Activated CD4-positive, alpha-beta memory T cell treated with anti-CD3 and anti-CD28 coated beads for 36 hours (primary cell): Measurements from ENCODE around the gene MUC20. TPM values are rescaled to one million over a fixed set of nuclear protein-coding genes. Genes with fewer than 3 reads are reported as not detected.
"Not testable (repeated sequence)": the region's sequence is repeated elsewhere in the genome, so short reads cannot be mapped to it uniquely, and the experiment has no call there.

ENCODE experiments used
- CTCF ChIA-PET: fragments of 350-600 bp; sonication (Branson Sonifier 250); formaldehyde crosslinking; loops from one replicate; lab custom pipeline; 2021; ENCODE audit warnings: antibody characterized with exemption, inconsistent platforms; lab: Charles Lee
- POLR2A ChIA-PET: fragments of 350-600 bp; sonication (Branson Sonifier 250); formaldehyde crosslinking; loops from one replicate; lab custom pipeline; 2021; ENCODE audit warnings: antibody characterized with exemption; lab: Charles Lee
- DNase-seq: peaks from one replicate; pipeline ENCODE4 v3.0.0-alpha.2; 2020
- H3K27ac Mint-ChIP-seq: one replicate; pipeline ENCODE4 v1.8.0; 2021; ENCODE audit warnings: mixed read lengths
- H3K27me3 Mint-ChIP-seq: one replicate; pipeline ENCODE4 v1.8.0; 2021; ENCODE audit warnings: mixed read lengths
- H3K36me3 Mint-ChIP-seq: one replicate; pipeline ENCODE4 v1.8.0; 2021; ENCODE audit warnings: mixed read lengths
- H3K4me1 Mint-ChIP-seq: one replicate; pipeline ENCODE4 v1.8.0; 2021; ENCODE audit warnings: low read depth, mixed read lengths
- H3K4me3 Mint-ChIP-seq: one replicate; pipeline ENCODE4 v1.8.0; 2021; ENCODE audit warnings: mild to moderate bottlenecking, mixed read lengths
- H3K9me3 Mint-ChIP-seq: one replicate; pipeline ENCODE4 v1.8.0; 2021; ENCODE audit warnings: mixed read lengths
- intact Hi-C: fragments of 100-400 bp; cut with micrococcal nuclease; formaldehyde crosslinking; loops from one replicate; pipeline ENCODE4 v1.15.1; 2023
- total RNA-seq, 2 experiments: library from RNA; stranded (reverse); gene quantifications; one replicate each; pipeline ENCODE4 v1.2.3, GENCODE V29; 2021

The MUC20 gene
- total RNA-seq, 2 experiments from 2014 or later, result 0.73 to 0.78 TPM

- CTCF ChIA-PET, result no interaction called here
- no peak for DNase-seq
- no peak overlapping the region for H3K4me3 Mint-ChIP-seq
- no peaks in the 10 kb centered on the region for H3K4me1 Mint-ChIP-seq
- H3K27ac Mint-ChIP-seq, result no peak overlapping the region
- intact Hi-C loops, result no loop called here
- POLR2A ChIA-PET, result no interaction called here
- no peaks in the 10 kb centered on the region for H3K9me3 Mint-ChIP-seq
- H3K36me3 Mint-ChIP-seq, result peaks cover 4% of the 10 kb centered on the region
- no peaks in the 10 kb centered on the region for H3K27me3 Mint-ChIP-seq
Observed at GRCh38 chr3:195731356-195731905, 10.7 kb downstream of the MUC20 start.

DNA sequence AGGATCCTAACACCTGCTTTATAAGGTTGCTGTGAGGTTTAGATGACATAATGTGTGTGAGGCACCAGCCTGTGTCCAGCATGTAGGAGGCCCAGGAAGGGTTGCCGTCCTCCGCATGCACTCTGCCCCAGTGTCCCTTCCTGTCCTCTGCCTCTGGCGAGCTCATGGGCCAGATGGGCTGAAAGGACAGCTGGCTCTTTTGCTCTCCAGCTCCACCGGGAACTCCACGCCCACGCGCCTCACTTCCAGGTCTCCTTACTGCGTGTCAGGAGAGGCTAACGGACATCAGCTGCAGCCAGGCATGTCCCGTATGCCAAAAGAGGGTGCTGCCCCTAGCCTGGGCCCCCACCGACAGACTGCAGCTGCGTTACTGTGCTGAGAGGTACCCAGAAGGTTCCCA lies 12.2 kb downstream of the MUC20 start:
- H3K4me3 Mint-ChIP-seq, result no peak overlapping the region
- POLR2A ChIA-PET, result no interaction called here
- H3K27me3 Mint-ChIP-seq, result no peaks in the 10 kb centered on the region
- CTCF ChIA-PET, result no interaction called here
- no peak overlapping the region for H3K27ac Mint-ChIP-seq
- H3K9me3 Mint-ChIP-seq, result no peaks in the 10 kb centered on the region
- intact Hi-C loops, result no loop called here
- no peaks in the 10 kb centered on the region for H3K4me1 Mint-ChIP-seq
- H3K36me3 Mint-ChIP-seq, result peaks cover 4% of the 10 kb centered on the region
- no peak for DNase-seq

DNA sequence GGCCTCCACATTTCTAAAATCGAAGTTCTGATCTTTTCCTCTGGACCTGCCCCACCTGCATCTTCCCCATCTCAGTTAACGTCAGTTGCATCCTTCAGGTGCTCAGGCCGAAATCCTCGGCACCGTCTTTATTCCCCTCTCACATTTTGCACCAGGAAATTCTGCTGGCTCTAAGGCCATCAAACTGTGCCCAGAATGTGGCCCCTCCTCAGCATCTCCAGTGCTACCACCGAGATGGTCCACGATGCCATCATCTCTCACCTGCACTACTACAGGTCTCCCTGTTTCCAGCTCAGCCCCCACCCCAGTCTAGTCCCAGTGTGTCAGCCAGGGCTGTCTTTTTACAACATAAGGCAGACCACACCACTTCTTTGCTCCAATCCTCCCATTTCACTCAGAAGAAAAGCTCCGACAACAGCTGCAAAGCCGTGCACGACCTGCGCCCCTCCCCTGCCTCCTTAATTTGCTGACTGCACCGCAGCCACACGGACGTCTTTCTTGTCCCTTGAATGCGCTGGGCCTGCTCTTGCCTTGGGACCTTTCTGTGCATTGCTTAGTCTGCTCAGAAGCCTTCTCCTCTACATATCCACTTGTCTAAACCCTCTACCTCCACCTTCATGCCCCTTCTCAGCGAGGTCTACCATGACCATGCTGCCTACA lies 14.4 kb downstream of the MUC20 start:
- CTCF ChIA-PET, result interaction anchor here (1.7 kb wide), 1 partner anchor 115 kb away, joined by 4 read pairs; no protein-coding TSS in a partner anchor
- DNase-seq, result no peak
- POLR2A ChIA-PET, result no interaction called here
- Mint-ChIP-seq H3K27me3 (no peaks in the 10 kb centered on the region), H3K9me3 (no peaks in the 10 kb centered on the region), H3K36me3 (peaks cover 4% of the 10 kb centered on the region), H3K4me1 (no peaks in the 10 kb centered on the region), H3K27ac (no peak overlapping the region), H3K4me3 (no peak overlapping the region)
- intact Hi-C loops, result no loop called here

- Mint-ChIP-seq H3K4me3 (no peak overlapping the region), H3K9me3 (no peaks in the 10 kb centered on the region), H3K36me3 (peaks cover 3% of the 10 kb centered on the region), H3K4me1 (no peaks in the 10 kb centered on the region), H3K27ac (no peak overlapping the region), H3K27me3 (no peaks in the 10 kb centered on the region)
- intact Hi-C loops, result no loop called here
- ChIA-PET POLR2A (no interaction called here), CTCF (no interaction called here)
- no peak for DNase-seq
Observed at GRCh38 chr3:195736866-195737490, 16.2 kb downstream of the MUC20 start.

DNA sequence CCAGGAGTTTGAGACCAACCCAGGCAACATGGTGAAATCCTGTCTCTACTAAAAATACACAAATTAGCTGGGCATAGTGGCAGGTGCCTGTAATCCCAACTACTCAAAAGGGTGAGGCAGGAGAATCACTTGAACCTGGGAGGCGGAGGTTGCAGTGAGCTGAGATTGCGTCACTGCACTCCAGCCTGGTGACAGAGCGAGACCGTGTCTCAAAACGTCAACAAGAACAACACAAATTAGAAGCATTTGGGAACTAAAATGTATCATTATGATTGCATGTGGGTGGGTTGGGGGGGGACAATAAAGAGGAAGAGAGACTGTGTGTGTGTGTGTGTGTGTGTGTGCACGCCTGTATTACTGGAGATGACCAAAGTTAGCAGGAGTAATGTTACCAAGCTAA lies 17.0 kb downstream of the MUC20 start:
- H3K27ac Mint-ChIP-seq, H3K4me1 Mint-ChIP-seq, H3K27me3 Mint-ChIP-seq, H3K4me3 Mint-ChIP-seq, DNase-seq, H3K9me3 Mint-ChIP-seq, H3K36me3 Mint-ChIP-seq, intact Hi-C loops: not testable (repeated sequence)
- POLR2A ChIA-PET, result interaction anchor here (0.6 kb wide), 1 partner anchor 53 kb away, joined by 3 read pairs; no protein-coding TSS in a partner anchor
- CTCF ChIA-PET, result interaction anchor here (1.0 to 1.1 kb wide), 2 partner anchors 10 to 12 kb away, joined by 4 to 6 read pairs; no protein-coding TSS in a partner anchor

- intact Hi-C loops, result no loop called here
- DNase-seq, result no peak
- H3K27me3 Mint-ChIP-seq, result no peaks in the 10 kb centered on the region
- peaks cover 3% of the 10 kb centered on the region for H3K36me3 Mint-ChIP-seq
- POLR2A ChIA-PET, result interaction anchor here (0.6 kb wide), 1 partner anchor 52 kb away, joined by 3 read pairs; no protein-coding TSS in a partner anchor
- H3K27ac Mint-ChIP-seq, result no peak overlapping the region
- H3K4me1 Mint-ChIP-seq, result no peaks in the 10 kb centered on the region
- H3K4me3 Mint-ChIP-seq, result no peak overlapping the region
- CTCF ChIA-PET, result interaction anchor here (1.0 to 1.1 kb wide), 2 partner anchors 9 to 12 kb away, joined by 4 to 6 read pairs; no protein-coding TSS in a partner anchor
- H3K9me3 Mint-ChIP-seq, result no peaks in the 10 kb centered on the region
Observed at GRCh38 chr3:195738274-195739044, 17.7 kb downstream of the MUC20 start.

GRCh38 chr3:195739561-195740111 lies 18.9 kb downstream of the MUC20 start:
- intact Hi-C loops, result no loop called here
- Mint-ChIP-seq H3K9me3 (no peaks in the 10 kb centered on the region), H3K36me3 (peaks cover 3% of the 10 kb centered on the region), H3K27ac (no peak overlapping the region), H3K4me1 (no peaks in the 10 kb centered on the region), H3K27me3 (no peaks in the 10 kb centered on the region), H3K4me3 (no peak overlapping the region)
- ChIA-PET POLR2A (no interaction called here), CTCF (no interaction called here)
- no peak for DNase-seq

DNA sequence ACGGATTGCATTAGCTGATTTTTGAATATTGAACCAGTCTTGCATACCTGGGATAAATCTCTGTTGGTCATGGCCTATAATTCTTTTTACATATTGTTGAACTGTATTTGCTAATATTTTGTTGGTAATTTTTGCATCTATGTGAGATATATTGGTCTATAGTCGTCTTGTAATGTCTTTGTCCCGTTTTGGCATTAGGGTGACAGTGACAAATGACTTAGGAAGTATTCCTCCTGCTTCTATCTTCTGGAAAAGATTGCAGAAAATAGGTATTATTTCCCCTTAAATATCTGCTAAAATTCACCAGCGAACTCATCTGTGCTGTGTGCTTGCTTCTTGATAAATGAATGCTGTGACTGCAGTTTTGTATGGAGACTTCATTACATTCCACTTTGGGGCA lies 23.7 kb downstream of the MUC20 start:
- intact Hi-C loops, result no loop called here
- no peaks in the 10 kb centered on the region for H3K36me3 Mint-ChIP-seq
- ChIA-PET CTCF (interaction anchor here (0.6 kb wide), 1 partner anchor 57 kb away, joined by 3 read pairs; no protein-coding TSS in a partner anchor), POLR2A (no interaction called here)
- no peak for DNase-seq
- H3K9me3 Mint-ChIP-seq, result no peaks in the 10 kb centered on the region
- no peaks in the 10 kb centered on the region for H3K27me3 Mint-ChIP-seq
- no peak overlapping the region for H3K4me3 Mint-ChIP-seq
- peaks cover 8% of the 10 kb centered on the region for H3K4me1 Mint-ChIP-seq
- H3K27ac Mint-ChIP-seq, result no peak overlapping the region

GRCh38 chr3:195746346-195746745 lies 25.6 kb downstream of the MUC20 start:
- DNase-seq, result no peak
- Mint-ChIP-seq H3K4me1 (peaks cover 8% of the 10 kb centered on the region), H3K27ac (no peak overlapping the region), H3K36me3 (no peaks in the 10 kb centered on the region), H3K9me3 (no peaks in the 10 kb centered on the region), H3K27me3 (no peaks in the 10 kb centered on the region), H3K4me3 (no peak overlapping the region)
- CTCF ChIA-PET, result interaction anchor here (1.6 kb wide), 1 partner anchor 8 kb away, joined by 4 read pairs; no protein-coding TSS in a partner anchor
- POLR2A ChIA-PET, result no interaction called here
- intact Hi-C loops, result no loop called here

DNA sequence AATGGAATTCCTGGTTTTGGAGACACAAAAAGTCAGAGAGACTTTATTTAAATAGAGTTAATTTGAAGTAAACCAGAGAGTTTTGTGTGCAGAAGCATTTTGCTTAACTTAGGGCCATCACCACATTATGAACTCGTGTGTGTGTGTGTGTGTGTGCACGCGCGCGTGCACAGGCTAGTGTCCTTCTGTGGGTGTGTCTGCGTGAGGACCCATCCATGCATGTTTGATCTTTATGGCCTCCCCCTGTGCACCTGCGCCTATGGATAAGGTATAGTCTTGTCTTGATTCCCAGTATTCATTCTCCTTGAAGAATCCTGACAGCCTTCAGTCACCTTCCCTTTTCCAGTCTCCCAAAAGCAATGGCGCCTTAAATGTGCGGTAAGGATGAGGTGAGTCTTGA lies 26.0 kb downstream of the MUC20 start:
- intact Hi-C loops, result no loop called here
- CTCF ChIA-PET, result interaction anchor here (1.6 kb wide), 1 partner anchor 8 kb away, joined by 4 read pairs; no protein-coding TSS in a partner anchor
- no peaks in the 10 kb centered on the region for H3K36me3 Mint-ChIP-seq
- H3K27ac Mint-ChIP-seq, result no peak overlapping the region
- H3K4me3 Mint-ChIP-seq, result no peak overlapping the region
- H3K9me3 Mint-ChIP-seq, result no peaks in the 10 kb centered on the region
- no peak for DNase-seq
- POLR2A ChIA-PET, result no interaction called here
- peaks cover 8% of the 10 kb centered on the region for H3K4me1 Mint-ChIP-seq
- no peaks in the 10 kb centered on the region for H3K27me3 Mint-ChIP-seq

DNA sequence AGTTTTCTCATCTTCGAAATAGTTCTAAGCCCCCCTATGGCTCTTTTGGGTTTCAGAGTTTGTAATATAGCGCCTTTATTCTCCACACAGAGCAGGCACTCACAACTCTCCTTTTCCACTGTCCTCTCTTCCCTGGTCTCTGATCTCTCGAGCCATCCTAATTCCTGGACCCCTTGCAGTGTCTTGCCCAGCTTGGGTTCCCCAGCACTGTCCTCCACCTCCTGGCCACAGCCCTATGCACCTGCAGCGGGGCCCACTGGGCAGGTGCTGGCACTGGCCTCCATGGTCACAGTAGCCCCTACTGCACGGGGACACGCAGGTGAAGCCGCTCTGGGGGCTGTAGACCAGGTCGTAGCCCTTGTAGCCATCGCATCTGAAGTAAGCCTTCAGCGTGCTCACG lies 27.9 kb downstream of the MUC20 start:
- H3K4me1 Mint-ChIP-seq, result peaks cover 10% of the 10 kb centered on the region
- H3K27ac Mint-ChIP-seq, result no peak overlapping the region
- H3K36me3 Mint-ChIP-seq, result no peaks in the 10 kb centered on the region
- ChIA-PET CTCF (interaction anchor here (1.8 kb wide), 1 partner anchor 102 kb away, joined by 7 read pairs; no protein-coding TSS in a partner anchor), POLR2A (interaction anchor here (1.3 kb wide), 1 partner anchor 55 kb away, joined by 3 read pairs; no protein-coding TSS in a partner anchor)
- H3K27me3 Mint-ChIP-seq, result no peaks in the 10 kb centered on the region
- DNase-seq, result no peak
- no peak overlapping the region for H3K4me3 Mint-ChIP-seq
- intact Hi-C loops, result no loop called here
- no peaks in the 10 kb centered on the region for H3K9me3 Mint-ChIP-seq
